Stimulated activated CD8-positive, alpha-beta memory T cell treated with anti-CD3 and anti-CD28 coated beads, Interleukin-4, amount 100 ng/mL, for 48 hours (primary cell): Measurements from ENCODE around the gene NTNG1.

Source experiments
- DNase-seq: peaks from one replicate; pipeline ENCODE4 v3.0.0-alpha.2; 2020

The NTNG1 gene

DNA sequence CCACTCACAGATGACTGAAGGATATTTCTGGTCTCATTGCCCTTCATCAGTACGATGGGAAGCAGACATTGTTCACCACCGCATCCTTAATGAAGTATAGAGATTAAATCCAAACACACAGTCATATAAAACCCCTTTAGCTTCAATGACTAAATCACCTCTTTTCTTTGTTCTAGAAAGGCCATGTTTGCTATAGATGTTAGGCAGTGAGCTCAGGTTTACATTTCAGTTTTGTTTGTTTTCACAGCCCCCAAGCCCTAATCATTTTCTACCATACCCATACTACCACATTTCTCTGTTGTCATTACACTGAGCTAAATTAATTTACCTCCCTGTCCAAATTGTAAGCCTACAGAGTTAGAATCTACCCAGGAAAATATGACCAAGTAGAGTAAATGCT is 385.1 kb downstream of the NTNG1 start:
- DNase-seq, result no peak

GRCh38 chr1:107526524-107527198 is 385.8 kb downstream of the NTNG1 start:
- DNase-seq, result no peak

- DNase-seq, result no peak
Measured at GRCh38 chr1:107529511-107530149, 388.8 kb downstream of the NTNG1 start.

- no peak for DNase-seq
Measured at GRCh38 chr1:107530543-107530942, 389.7 kb downstream of the NTNG1 start.

- no peak for DNase-seq
Measured at GRCh38 chr1:107531065-107531908, 390.4 kb downstream of the NTNG1 start.

GRCh38 chr1:107532318-107532717 is 391.5 kb downstream of the NTNG1 start:
- no peak for DNase-seq
